Measurements from ENCODE around the gene DUSP11.
A peak's percentile ranks its signal among the peaks of the same experiment; 100 is the strongest.
"Not testable (repeated sequence)": the region's sequence is repeated elsewhere in the genome, so short reads cannot be mapped to it uniquely, and the experiment has no call there.

The DUSP11 gene

GRCh38 chr2:73779467-73780236, at the start of gene DUSP11:
Gene DUSP11 (minus strand): TSS chr2:73780103. CDS start chr2:73779974, 129 bp downstream.
- DNase-seq = peak; percentile 96 to 98

GRCh38 chr2:73828818-73829570, 49.1 kb upstream of the DUSP11 start, which contains the start of gene STAMBP:
Gene STAMBP (plus strand): TSS chr2:73828961. CDS start chr2:73830857, 1,896 bp downstream.
- peak; percentile 93 to 97 for DNase-seq

GRCh38 chr2:73828389-73828817, 48.5 kb upstream of the DUSP11 start:
- no peak for DNase-seq

- DNase-seq = no peak
Observed at GRCh38 chr2:73827660-73828388, 47.9 kb upstream of the DUSP11 start.

- peak in 1 of 2 donors; percentile 29 for DNase-seq
Observed at GRCh38 chr2:73827018-73827417, 47.1 kb upstream of the DUSP11 start.

- DNase-seq = no peak
Observed at GRCh38 chr2:73825408-73825807, 45.5 kb upstream of the DUSP11 start.

GRCh38 chr2:73823916-73824523, 44.1 kb upstream of the DUSP11 start:
- peak; percentile 50 to 74 for DNase-seq

- DNase-seq = no peak
Observed at GRCh38 chr2:73823416-73823815, 43.5 kb upstream of the DUSP11 start.

GRCh38 chr2:73822991-73823390, 43.1 kb upstream of the DUSP11 start:
- DNase-seq = no peak

- no peak for DNase-seq
Observed at GRCh38 chr2:73822276-73822675, 42.4 kb upstream of the DUSP11 start.

GRCh38 chr2:73821669-73822068, 41.8 kb upstream of the DUSP11 start:
- no peak for DNase-seq

GRCh38 chr2:73821227-73821626, 41.3 kb upstream of the DUSP11 start:
- no peak for DNase-seq

- no peak for DNase-seq
Observed at GRCh38 chr2:73818296-73818695, 38.4 kb upstream of the DUSP11 start.

- no peak for DNase-seq
Observed at GRCh38 chr2:73812635-73813034, 32.7 kb upstream of the DUSP11 start.

- DNase-seq = no peak
Observed at GRCh38 chr2:73811878-73812277, 32.0 kb upstream of the DUSP11 start.

GRCh38 chr2:73783883-73784282, 4.0 kb upstream of the DUSP11 start, which contains the start of gene C2orf78:
Gene C2orf78 (plus strand): TSS chr2:73784183. CDS start chr2:73784310, 127 bp downstream.
- not testable (repeated sequence) for DNase-seq

GRCh38 chr2:73783402-73783801, 3.5 kb upstream of the DUSP11 start:
- DNase-seq = not testable (repeated sequence)

GRCh38 chr2:73780237-73780582, 307 bp upstream of the DUSP11 start:
- no peak for DNase-seq

GRCh38 chr2:73778867-73779466, 936 bp downstream of the DUSP11 start:
- DNase-seq = not testable (repeated sequence)

- no peak for DNase-seq
Observed at GRCh38 chr2:73776869-73777519, 2.9 kb downstream of the DUSP11 start.

GRCh38 chr2:73776381-73776780, 3.5 kb downstream of the DUSP11 start:
- DNase-seq = no peak

- no peak for DNase-seq
Observed at GRCh38 chr2:73772819-73773218, 7.1 kb downstream of the DUSP11 start.

Measured in CD4-positive, alpha-beta T cell treated with Interferon alpha-2 for 1 hour (primary cell).